SK-N-SH treated with all-trans-retinoic acid at 6 μM for 48 hours (cell line): ENCODE results near the gene ANKRD36.
"Not testable (repeated sequence)": the region's sequence is repeated elsewhere in the genome, so short reads cannot be mapped to it uniquely, and the experiment has no call there.

Experiments used
- OSR1 ChIP-seq: fragments of 250-450 bp; sonication (Bioruptor Pico); IDR thresholded peaks from 2 replicates; pipeline ENCODE4 v1.8.0; 2022; ENCODE audit warnings: moderate library complexity, mild to moderate bottlenecking, inconsistent platforms
- PATZ1 ChIP-seq: fragments of 250-450 bp; sonication (Bioruptor Pico); IDR thresholded peaks from 2 replicates; pipeline ENCODE4 v1.8.0; 2020; ENCODE audit warnings: mild to moderate bottlenecking, moderate library complexity, borderline replicate concordance
- PPARA ChIP-seq: fragments of 250-450 bp; sonication (Bioruptor Pico); IDR thresholded peaks from 2 replicates; pipeline ENCODE4 v1.5.0; 2020; ENCODE audit warnings: mild to moderate bottlenecking, borderline replicate concordance
- RARB ChIP-seq: fragments of 250-450 bp; sonication (Bioruptor Pico); IDR thresholded peaks from 2 replicates; pipeline ENCODE4 v1.8.0; 2021; ENCODE audit warnings: mild to moderate bottlenecking, moderate library complexity
- TSHZ2 ChIP-seq: fragments of 250-450 bp; sonication (Bioruptor Pico); IDR thresholded peaks from 2 replicates; pipeline ENCODE4 v1.5.0; 2020; ENCODE audit warnings: mild to moderate bottlenecking, moderate library complexity
- ZNF70 ChIP-seq: fragments of 450-650 bp; formaldehyde crosslinking; IDR thresholded peaks from 2 replicates; pipeline ENCODE4 v1.5.0; 2020; ENCODE audit warnings: mild to moderate bottlenecking, moderate library complexity
- ZNF8 ChIP-seq: fragments of 450-650 bp; formaldehyde crosslinking; IDR thresholded peaks from 2 replicates; pipeline ENCODE4 v1.5.0; 2020; ENCODE audit warnings: mild to moderate bottlenecking, moderate library complexity

- not testable (repeated sequence) for TF ChIP-seq PATZ1, OSR1, ZNF70, PPARA, TSHZ2, RARB, ZNF8 (CRISPR knock-in tag)
These were observed 35.7 kb upstream of the ANKRD36 start for GRCh38 chr2:97077213-97077612.
